GM18502 (cell line): Measurements from ENCODE around the gene KRT71.

ENCODE experiments used
- ATAC-seq: cut with Tn5 transposase; IDR thresholded peaks from one replicate; pipeline ENCODE4 v1.9.1; 2021; ENCODE audit warnings: mild to moderate bottlenecking; ENCODE audit not compliant: unreplicated experiment, poor library complexity

The KRT71 gene

GRCh38 chr12:52577316-52577715 lies 24.4 kb upstream of the KRT71 start:
- ATAC-seq: no peak

GRCh38 chr12:52575948-52576347 lies 23.0 kb upstream of the KRT71 start:
- ATAC-seq: no peak

- ATAC-seq: no peak
Measured at GRCh38 chr12:52575256-52575655, 22.3 kb upstream of the KRT71 start.

GRCh38 chr12:52573743-52574142 lies 20.8 kb upstream of the KRT71 start, which contains the start of gene KRT74:
Gene KRT74, minus strand, starts transcription at chr12:52573843. Its CDS starts 66 bp downstream, at chr12:52573777.
- no peak for ATAC-seq

- no peak for ATAC-seq
Measured at GRCh38 chr12:52573306-52573705, 20.4 kb upstream of the KRT71 start.

GRCh38 chr12:52570511-52570910 lies 17.6 kb upstream of the KRT71 start:
- ATAC-seq: no peak

- no peak for ATAC-seq
Measured at GRCh38 chr12:52568111-52568510, 15.2 kb upstream of the KRT71 start.

GRCh38 chr12:52566847-52567291 lies 13.9 kb upstream of the KRT71 start:
- no peak for ATAC-seq

- no peak for ATAC-seq
Measured at GRCh38 chr12:52564582-52564981, 11.6 kb upstream of the KRT71 start.

GRCh38 chr12:52561880-52562449 lies 9.0 kb upstream of the KRT71 start:
- ATAC-seq: no peak

- ATAC-seq: no peak
Measured at GRCh38 chr12:52559979-52560378, 7.0 kb upstream of the KRT71 start.

GRCh38 chr12:52558781-52559445 lies 6.0 kb upstream of the KRT71 start:
- no peak for ATAC-seq

GRCh38 chr12:52557476-52557875 lies 4.5 kb upstream of the KRT71 start:
- no peak for ATAC-seq

GRCh38 chr12:52555577-52555976 lies 2.6 kb upstream of the KRT71 start:
- no peak for ATAC-seq

GRCh38 chr12:52552055-52552454 lies 890 bp downstream of the KRT71 start:
- ATAC-seq: no peak

GRCh38 chr12:52551216-52551865 lies 1.6 kb downstream of the KRT71 start:
- ATAC-seq: no peak

GRCh38 chr12:52546126-52546525 lies 6.8 kb downstream of the KRT71 start:
- no peak for ATAC-seq

GRCh38 chr12:52543985-52544883 lies 8.7 kb downstream of the KRT71 start:
- no peak for ATAC-seq

- ATAC-seq: no peak
Measured at GRCh38 chr12:52542785-52543318, 10.1 kb downstream of the KRT71 start.

GRCh38 chr12:52542157-52542556 lies 10.8 kb downstream of the KRT71 start:
- ATAC-seq: no peak
